Stimulated activated CD8-positive, alpha-beta memory T cell treated with anti-CD3 and anti-CD28 coated beads, Interleukin-2, amount 100 ng/mL, for 1 hour (primary cell): ENCODE results near the gene BLVRB.
"Not testable (repeated sequence)": the region's sequence is repeated elsewhere in the genome, so short reads cannot be mapped to it uniquely, and the experiment has no call there.

ENCODE experiments used
- DNase-seq, 2 donors: peaks; one replicate each; pipeline ENCODE4 v3.0.0-alpha.2; 2020; ENCODE audit warnings: low read depth in 2 of 2

Gene BLVRB

GRCh38 chr19:40486017-40486416, 20.5 kb upstream of the BLVRB start:
- no peak for DNase-seq

GRCh38 chr19:40475878-40476644, 10.5 kb upstream of the BLVRB start:
- not testable (repeated sequence) for DNase-seq

GRCh38 chr19:40474737-40475136, 9.2 kb upstream of the BLVRB start:
- no peak for DNase-seq

- no peak for DNase-seq
These were observed 7.0 kb upstream of the BLVRB start for GRCh38 chr19:40472516-40472915.

- DNase-seq = no peak
These were observed 5.6 kb upstream of the BLVRB start for GRCh38 chr19:40471111-40471510.

- DNase-seq = no peak
These were observed 3.5 kb upstream of the BLVRB start for GRCh38 chr19:40469011-40469410.

- no peak for DNase-seq
These were observed 1.6 kb upstream of the BLVRB start, which contains the start of gene SPTBN4 for GRCh38 chr19:40466985-40467734. SPTBN4 (plus strand) TSS chr19:40467001; CDS start chr19:40472622, 5,621 bp downstream.

- DNase-seq = peak; percentile 47 to 49
These were observed 857 bp upstream of the BLVRB start for GRCh38 chr19:40466219-40466984.

- DNase-seq = peak in 1 of 2 donors; percentile 8
These were observed 454 bp downstream of the BLVRB start for GRCh38 chr19:40465025-40465556.

GRCh38 chr19:40464059-40465024, 1.2 kb downstream of the BLVRB start:
- DNase-seq = peak; percentile 45 to 56

- not testable (repeated sequence) for DNase-seq
These were observed 1.9 kb downstream of the BLVRB start for GRCh38 chr19:40463587-40464037.

- DNase-seq = no peak
These were observed 3.8 kb downstream of the BLVRB start for GRCh38 chr19:40461669-40462221.

GRCh38 chr19:40460185-40460584, 5.4 kb downstream of the BLVRB start:
- DNase-seq = no peak

- no peak for DNase-seq
These were observed 7.0 kb downstream of the BLVRB start for GRCh38 chr19:40458597-40458974.

GRCh38 chr19:40457953-40458596, 7.5 kb downstream of the BLVRB start:
- DNase-seq = no peak

- no peak for DNase-seq
These were observed 8.5 kb downstream of the BLVRB start for GRCh38 chr19:40457048-40457447.

- DNase-seq = not testable (repeated sequence)
These were observed 11.6 kb downstream of the BLVRB start for GRCh38 chr19:40453943-40454342.

- no peak for DNase-seq
These were observed 12.3 kb downstream of the BLVRB start for GRCh38 chr19:40453151-40453735.

GRCh38 chr19:40452016-40452415, 13.5 kb downstream of the BLVRB start:
- DNase-seq = no peak
